ENCODE data around the gene SLC43A3. TPM values are rescaled to one million over a fixed set of nuclear protein-coding genes. Genes with fewer than 3 reads are reported as not detected.

SLC43A3 gene
- total RNA-seq (2014; rRNA removed; shearing (Covaris generic)) (38.4 and 41.3 TPM in 2 replicates), total RNA-seq (2022) (55.5 and 62.1 TPM in 2 replicates), Bru-seq, nascent RNA (percentile 82 among the genes with signal in this experiment), BruChase-seq, experiment 1, labeled RNA remaining after a 6-hour chase (percentile 85 among the genes with signal in this experiment), BruChase-seq, experiment 2, labeled RNA remaining after a 2-hour chase (percentile 83 among the genes with signal in this experiment)
- long read RNA-seq, transcript SLC43A3-226 (1 exons, 1,796 nt): minor isoform, 29 of 166 reads
- long read RNA-seq, transcript SLC43A3-203 (14 exons, 2,617 nt): major isoform, 58 of 166 reads
- long read RNA-seq, transcript SLC43A3-202 (14 exons, 2,619 nt): minor isoform, 13 of 166 reads
- long read RNA-seq, partial matches to known transcripts: 8 of 166 reads
- long read RNA-seq, other reads (novel, unspliced or antisense): 53 of 166 reads

DNA sequence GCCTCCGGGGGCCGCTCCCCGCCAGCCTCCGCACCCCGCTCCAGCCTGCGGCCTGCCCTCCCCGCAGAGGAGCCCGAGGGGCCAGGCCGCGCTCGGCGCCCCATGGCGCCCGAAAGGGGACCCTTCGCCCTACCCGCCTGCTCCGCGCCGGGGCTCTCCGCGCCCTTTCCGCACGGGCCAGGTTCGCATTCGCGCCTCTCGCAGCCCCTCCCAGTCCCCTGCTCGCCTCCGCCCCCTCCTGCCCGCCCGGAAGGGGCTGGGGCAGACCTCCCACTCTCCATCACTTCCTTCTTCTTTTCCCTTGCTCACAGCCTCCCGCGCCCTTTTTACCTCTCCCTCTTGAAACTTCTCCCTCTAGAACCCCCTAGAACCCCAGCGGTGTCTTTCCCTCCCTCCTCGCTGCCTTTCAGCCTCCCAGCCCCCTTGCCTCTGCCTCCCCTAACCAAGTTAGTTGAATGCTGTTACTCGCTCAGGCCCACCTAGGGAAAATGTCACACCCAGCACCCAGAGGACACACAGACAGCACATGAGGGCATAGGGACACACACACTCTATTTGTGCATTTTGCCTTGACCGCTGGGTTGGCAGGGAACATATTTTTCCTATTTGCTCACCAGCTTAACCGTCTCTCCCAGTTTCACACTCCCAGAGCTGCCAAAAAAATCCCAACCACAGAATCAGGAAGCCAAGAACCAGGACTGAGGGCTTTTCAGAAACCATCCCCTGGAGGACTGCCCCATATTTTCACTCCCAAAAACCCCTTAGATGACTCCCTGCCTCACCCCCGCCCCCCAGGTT lies at the start of gene SLC43A3:
TSS of gene SLC43A3 (minus strand) at position 193 of the 798 bp plus-strand sequence. CDS start 949 bp downstream, outside the sequence.
- BruUV-seq (replicated peaks): TSS peak; percentile 96
- peak within 1 kb of the TSS; percentile 75 for H3K4me3 ChIP-seq (ENCODE audit: low read depth, low read length, poor library complexity, severe bottlenecking)
- H4K20me1 ChIP-seq (ENCODE audit: insufficient read depth, low read length): no peaks in the 10 kb centered on the region
- H2AFZ ChIP-seq (ENCODE audit: low read length): peak within 1 kb of the TSS; percentile 41
- CTCF ChIA-PET (ENCODE audit: unreplicated experiment): interaction anchor here (0.6 kb wide), 1 partner anchor 30 kb away, joined by 4 read pairs; no protein-coding TSS in a partner anchor
- POLR2A ChIA-PET: interaction anchor here (0.6 to 1.6 kb wide), 7 partner anchors 9 to 1336 kb away, joined by 3 to 7 read pairs (median 3); no protein-coding TSS in a partner anchor
- intact Hi-C loops (cut with micrococcal nuclease; ENCODE audit: unreplicated experiment): no loop called here
- H3K4me2 ChIP-seq (ENCODE audit: low read length): peak within 1 kb of the TSS; percentile 85
- H3K9me3 ChIP-seq (ENCODE audit: low read length): no peaks in the 10 kb centered on the region
- H3K4me1 ChIP-seq (ENCODE audit: insufficient read depth, low read length, poor library complexity, severe bottlenecking): peaks cover 23% of the 10 kb centered on the region
- peak; percentile 75 for DNase-seq (ENCODE audit: low spot score)
- no peaks in the 10 kb centered on the region for H3K9me2 ChIP-seq (ENCODE audit: insufficient read depth, low read length)
- peaks cover 37% of the 10 kb centered on the region for H3K36me3 ChIP-seq (ENCODE audit: insufficient read depth, low read length)
- no peak for TF ChIP-seq EZH2phosphoT487 (IDR thresholded peaks at IDR 0.05; ENCODE audit: borderline replicate concordance, low read depth, low read length)
- TF ChIP-seq CTCF (conservative IDR thresholded peaks at IDR 0.05; ENCODE audit: low read length): no peak
- H3K79me2 ChIP-seq (ENCODE audit: insufficient read depth, low read depth, low read length): peaks cover 23% of the 10 kb centered on the region; the same call in 1 of the 2 replicates
- H3K27ac ChIP-seq (ENCODE audit: low read depth, low read length, poor library complexity, severe bottlenecking): peak within 1 kb of the TSS; percentile 65

- CTCF ChIA-PET (ENCODE audit: unreplicated experiment): interaction anchor here (1.2 kb wide), 1 partner anchor 35 kb away, joined by 3 read pairs; no protein-coding TSS in a partner anchor
- no peak for TF ChIP-seq EZH2phosphoT487 (IDR thresholded peaks at IDR 0.05; ENCODE audit: borderline replicate concordance, low read depth, low read length)
- no peak overlapping the region for H3K27ac ChIP-seq (ENCODE audit: low read depth, low read length, poor library complexity, severe bottlenecking)
- DNase-seq (ENCODE audit: low spot score): no peak
- H4K20me1 ChIP-seq (ENCODE audit: insufficient read depth, low read length): no peaks in the 10 kb centered on the region
- H3K4me3 ChIP-seq (ENCODE audit: low read depth, low read length, poor library complexity, severe bottlenecking): no peak overlapping the region
- peak overlapping the region; percentile 27 for H3K4me2 ChIP-seq (ENCODE audit: low read length)
- H3K9me3 ChIP-seq (ENCODE audit: low read length): no peaks in the 10 kb centered on the region
- no peaks in the 10 kb centered on the region for H3K79me2 ChIP-seq (ENCODE audit: insufficient read depth, low read depth, low read length)
- H2AFZ ChIP-seq (ENCODE audit: low read length): no peak overlapping the region
- no peaks in the 10 kb centered on the region for H3K9me2 ChIP-seq (ENCODE audit: insufficient read depth, low read length)
- H3K36me3 ChIP-seq (ENCODE audit: insufficient read depth, low read length): no peaks in the 10 kb centered on the region
- intact Hi-C loops (cut with micrococcal nuclease; ENCODE audit: unreplicated experiment): no loop called here
- H3K4me1 ChIP-seq (ENCODE audit: insufficient read depth, low read length, poor library complexity, severe bottlenecking): peaks cover 33% of the 10 kb centered on the region
- POLR2A ChIA-PET: no interaction called here
- BruUV-seq (replicated peaks): no TSS peak
Measured at GRCh38 chr11:57476047-57476756, 49.3 kb upstream of the SLC43A3 start.

DNA sequence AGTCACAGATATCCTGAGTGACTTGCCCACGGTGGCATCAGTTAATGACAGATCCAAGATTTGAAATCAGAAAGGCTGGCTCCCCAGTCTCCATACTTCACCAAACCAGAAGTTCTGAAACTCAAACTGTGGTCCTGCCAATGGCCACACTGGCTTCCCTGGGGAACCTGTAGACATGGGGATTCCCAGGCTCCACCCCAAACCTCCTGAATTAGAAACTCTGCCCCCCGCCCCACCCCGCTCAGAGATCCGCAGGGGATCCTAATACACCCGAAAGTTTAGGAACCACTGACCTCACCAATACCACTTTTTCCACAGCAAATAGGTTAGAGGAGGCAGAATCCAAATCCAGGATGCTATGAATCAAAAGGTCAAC lies 48.7 kb upstream of the SLC43A3 start:
- TF ChIP-seq CTCF (conservative IDR thresholded peaks at IDR 0.05; ENCODE audit: low read length) (no peak), EZH2phosphoT487 (IDR thresholded peaks at IDR 0.05; ENCODE audit: borderline replicate concordance, low read depth, low read length) (no peak)
- BruUV-seq (replicated peaks): no TSS peak
- ChIA-PET CTCF (ENCODE audit: unreplicated experiment) (no interaction called here), POLR2A (no interaction called here)
- Histone ChIP-seq H3K4me2 (ENCODE audit: low read length) (peak overlapping the region; percentile 7; the same call in 1 of the 2 replicates), H3K9me3 (ENCODE audit: low read length) (no peaks in the 10 kb centered on the region), H3K27ac (ENCODE audit: low read depth, low read length, poor library complexity, severe bottlenecking) (no peak overlapping the region), H3K9me2 (ENCODE audit: insufficient read depth, low read length) (no peaks in the 10 kb centered on the region), H3K4me3 (ENCODE audit: low read depth, low read length, poor library complexity, severe bottlenecking) (no peak overlapping the region), H2AFZ (ENCODE audit: low read length) (no peak overlapping the region), H3K79me2 (ENCODE audit: insufficient read depth, low read depth, low read length) (no peaks in the 10 kb centered on the region), H3K4me1 (ENCODE audit: insufficient read depth, low read length, poor library complexity, severe bottlenecking) (peaks cover 32% of the 10 kb centered on the region), H3K36me3 (ENCODE audit: insufficient read depth, low read length) (no peaks in the 10 kb centered on the region), H4K20me1 (ENCODE audit: insufficient read depth, low read length) (no peaks in the 10 kb centered on the region)
- intact Hi-C loops (cut with micrococcal nuclease; ENCODE audit: unreplicated experiment): no loop called here
- DNase-seq (ENCODE audit: low spot score): no peak
